Astrocyte (in vitro differentiated cells and primary cell): ENCODE measurements around the gene SLC26A9. TPM values are rescaled to one million over a fixed set of nuclear protein-coding genes. Genes with fewer than 3 reads are reported as not detected.

Experiments used
- DNase-seq: peaks from one replicate; pipeline ENCODE4 v3.0.0-alpha.2; 2010; ENCODE audit warnings: low read depth
- FAIRE-seq: peaks from 2 replicates; lab custom pipeline; 2011; peaks lifted over from hg19 to GRCh38; lab: Jason Lieb, UNC
- H2AFZ ChIP-seq: 2 replicates; pipeline ENCODE4 v1.6.0; 2012; ENCODE audit warnings: low read depth, low read length, inconsistent platforms
- H3K27ac ChIP-seq: 2 replicates; pipeline ENCODE4 v1.5.1; 2011; ENCODE audit warnings: low read depth, low read length, inconsistent platforms
- H3K27me3 ChIP-seq: 2 replicates; pipeline ENCODE4 v1.6.0; 2011; ENCODE audit warnings: low read length, inconsistent platforms; ENCODE audit not compliant: insufficient read depth
- H3K36me3 ChIP-seq: 2 replicates; pipeline ENCODE4 v1.5.1; 2011; ENCODE audit warnings: low read length, inconsistent platforms; ENCODE audit not compliant: insufficient read depth
- H3K4me1 ChIP-seq: 2 replicates; pipeline ENCODE4 v1.5.1; 2011; ENCODE audit warnings: low read length, inconsistent platforms; ENCODE audit not compliant: insufficient read depth
- H3K4me2 ChIP-seq: 2 replicates; pipeline ENCODE4 v1.6.0; 2012; ENCODE audit warnings: low read length, inconsistent platforms
- H3K4me3 ChIP-seq: 2 replicates; pipeline ENCODE4 v1.5.1; 2011; ENCODE audit warnings: low read depth, mild to moderate bottlenecking, low read length, inconsistent platforms; ENCODE audit not compliant: insufficient read depth
- H3K79me2 ChIP-seq: 2 replicates; pipeline ENCODE4 v1.6.0; 2012; ENCODE audit warnings: mild to moderate bottlenecking, low read length, inconsistent platforms; ENCODE audit not compliant: insufficient read depth
- H3K9ac ChIP-seq: 2 replicates; pipeline ENCODE4 v1.6.0; 2012; ENCODE audit warnings: mild to moderate bottlenecking, low read length, inconsistent platforms
- H3K9me3 ChIP-seq: 2 replicates; pipeline ENCODE4 v1.5.1; 2012; ENCODE audit warnings: low read depth, mild to moderate bottlenecking, low read length, inconsistent platforms; ENCODE audit not compliant: insufficient read depth
- H4K20me1 ChIP-seq: 2 replicates; pipeline ENCODE4 v1.6.0; 2012; ENCODE audit warnings: low read length, inconsistent platforms; ENCODE audit not compliant: insufficient read depth
- H3K27ac Mint-ChIP-seq: one replicate; pipeline ENCODE4 v1.8.0; 2021; ENCODE audit warnings: mild to moderate bottlenecking, mixed read lengths; ENCODE audit not compliant: unreplicated experiment
- H3K27me3 Mint-ChIP-seq: one replicate; pipeline ENCODE4 v1.8.0; 2021; ENCODE audit warnings: low read depth, mixed read lengths; ENCODE audit not compliant: unreplicated experiment
- H3K36me3 Mint-ChIP-seq: one replicate; pipeline ENCODE4 v1.8.0; 2021; ENCODE audit warnings: low read depth, mixed read lengths; ENCODE audit not compliant: unreplicated experiment
- H3K4me1 Mint-ChIP-seq: one replicate; pipeline ENCODE4 v1.8.0; 2021; ENCODE audit warnings: low read depth, mixed read lengths; ENCODE audit not compliant: unreplicated experiment
- H3K4me3 Mint-ChIP-seq: one replicate; pipeline ENCODE4 v1.8.0; 2021; ENCODE audit warnings: mild to moderate bottlenecking, moderate library complexity, mixed read lengths; ENCODE audit not compliant: unreplicated experiment
- H3K9me3 Mint-ChIP-seq: one replicate; pipeline ENCODE4 v1.8.0; 2021; ENCODE audit warnings: mild to moderate bottlenecking, mixed read lengths; ENCODE audit not compliant: unreplicated experiment
- EZH2 ChIP-seq: IDR thresholded peaks from 2 replicates; pipeline ENCODE4 v1.6.1; 2012; ENCODE audit warnings: mild to moderate bottlenecking, low read length, inconsistent platforms; ENCODE audit not compliant: insufficient read depth
- total RNA-seq: library from RNA; stranded (reverse); gene quantifications from 2 replicates; pipeline ENCODE4 v1.2.1, GENCODE V29; 2021
- TF ChIP-seq, protein P1 (sequence below): IDR thresholded peaks from 2 replicates; pipeline ENCODE4 v1.5.1; 2011; ENCODE audit warnings: low read depth, mild to moderate bottlenecking, inconsistent platforms, low read length, moderate library complexity; ENCODE audit not compliant: insufficient read depth

The SLC26A9 gene
- total RNA-seq, 1 donor from 2014 or later = not detected

DNA sequence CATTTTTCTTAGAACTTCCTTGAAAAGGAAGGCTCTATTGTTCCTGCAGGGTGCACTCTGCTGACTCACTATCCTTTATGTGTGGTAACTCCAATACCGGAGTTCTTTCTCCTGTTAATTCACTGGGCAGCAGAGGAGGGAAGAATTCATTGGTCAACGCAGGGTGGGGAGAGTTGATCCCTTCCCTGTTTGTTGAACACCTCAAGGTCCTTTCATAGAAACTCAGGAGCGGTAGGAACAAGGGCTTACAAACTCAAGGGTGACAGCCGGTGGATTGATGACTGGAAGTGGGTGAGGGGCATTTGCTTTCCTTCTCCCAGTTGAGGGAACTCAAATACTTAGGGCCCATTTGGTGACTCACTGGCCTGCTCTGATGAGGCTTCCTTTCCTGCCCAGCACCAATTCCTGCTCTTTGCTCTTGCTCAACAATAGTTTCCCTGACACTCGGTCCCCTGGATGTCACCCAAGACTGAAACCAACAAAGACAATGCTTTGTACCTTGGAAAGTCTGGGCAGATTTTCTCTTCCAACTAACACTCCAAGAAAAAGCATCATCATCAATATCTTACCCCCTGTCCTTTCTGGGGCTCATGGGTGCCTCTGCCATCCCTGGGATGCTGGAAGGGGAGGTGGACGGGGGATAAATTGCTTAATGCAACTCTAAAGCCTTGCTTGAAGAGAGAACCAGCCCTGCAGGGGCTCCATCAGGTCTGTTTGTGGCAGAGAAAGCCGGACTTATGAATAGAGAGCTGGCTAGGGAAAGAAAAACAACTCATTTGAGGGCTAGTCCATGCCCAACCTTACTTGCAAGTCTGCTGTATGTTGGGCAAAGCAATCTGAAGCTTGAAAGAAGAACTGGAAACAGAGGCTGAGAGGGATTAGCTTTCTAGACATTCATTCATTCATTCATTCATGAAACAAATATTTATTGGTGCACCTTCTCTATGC lies 9.3 kb downstream of the SLC26A9 start:
- no peaks in the 10 kb centered on the region for H3K36me3 Mint-ChIP-seq
- H4K20me1 ChIP-seq = no peaks in the 10 kb centered on the region
- peaks cover 19% of the 10 kb centered on the region for H3K4me1 Mint-ChIP-seq
- no peak overlapping the region for H3K4me3 ChIP-seq
- H3K79me2 ChIP-seq = no peaks in the 10 kb centered on the region
- no peak overlapping the region for H3K9ac ChIP-seq
- TF ChIP-seq EZH2 = no peak
- TF ChIP-seq, protein P1, sequence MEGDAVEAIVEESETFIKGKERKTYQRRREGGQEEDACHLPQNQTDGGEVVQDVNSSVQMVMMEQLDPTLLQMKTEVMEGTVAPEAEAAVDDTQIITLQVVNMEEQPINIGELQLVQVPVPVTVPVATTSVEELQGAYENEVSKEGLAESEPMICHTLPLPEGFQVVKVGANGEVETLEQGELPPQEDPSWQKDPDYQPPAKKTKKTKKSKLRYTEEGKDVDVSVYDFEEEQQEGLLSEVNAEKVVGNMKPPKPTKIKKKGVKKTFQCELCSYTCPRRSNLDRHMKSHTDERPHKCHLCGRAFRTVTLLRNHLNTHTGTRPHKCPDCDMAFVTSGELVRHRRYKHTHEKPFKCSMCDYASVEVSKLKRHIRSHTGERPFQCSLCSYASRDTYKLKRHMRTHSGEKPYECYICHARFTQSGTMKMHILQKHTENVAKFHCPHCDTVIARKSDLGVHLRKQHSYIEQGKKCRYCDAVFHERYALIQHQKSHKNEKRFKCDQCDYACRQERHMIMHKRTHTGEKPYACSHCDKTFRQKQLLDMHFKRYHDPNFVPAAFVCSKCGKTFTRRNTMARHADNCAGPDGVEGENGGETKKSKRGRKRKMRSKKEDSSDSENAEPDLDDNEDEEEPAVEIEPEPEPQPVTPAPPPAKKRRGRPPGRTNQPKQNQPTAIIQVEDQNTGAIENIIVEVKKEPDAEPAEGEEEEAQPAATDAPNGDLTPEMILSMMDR = no peak
- DNase-seq (peak; percentile 75), FAIRE-seq (peak; percentile 58)
- H3K4me3 Mint-ChIP-seq = peak overlapping the region; percentile 24
- peaks cover 1% of the 10 kb centered on the region for H3K9me3 Mint-ChIP-seq
- peak overlapping the region; percentile 78 for H3K27ac Mint-ChIP-seq
- H3K36me3 ChIP-seq = no peaks in the 10 kb centered on the region
- H3K4me1 ChIP-seq = peaks cover 25% of the 10 kb centered on the region
- peaks cover 16% of the 10 kb centered on the region for H3K27me3 Mint-ChIP-seq
- peak overlapping the region; percentile 48 for H2AFZ ChIP-seq
- H3K4me2 ChIP-seq = peak overlapping the region; percentile 47
- H3K27ac ChIP-seq = peak overlapping the region; percentile 36
- peaks cover 8% of the 10 kb centered on the region for H3K27me3 ChIP-seq
- H3K9me3 ChIP-seq = no peaks in the 10 kb centered on the region

DNA sequence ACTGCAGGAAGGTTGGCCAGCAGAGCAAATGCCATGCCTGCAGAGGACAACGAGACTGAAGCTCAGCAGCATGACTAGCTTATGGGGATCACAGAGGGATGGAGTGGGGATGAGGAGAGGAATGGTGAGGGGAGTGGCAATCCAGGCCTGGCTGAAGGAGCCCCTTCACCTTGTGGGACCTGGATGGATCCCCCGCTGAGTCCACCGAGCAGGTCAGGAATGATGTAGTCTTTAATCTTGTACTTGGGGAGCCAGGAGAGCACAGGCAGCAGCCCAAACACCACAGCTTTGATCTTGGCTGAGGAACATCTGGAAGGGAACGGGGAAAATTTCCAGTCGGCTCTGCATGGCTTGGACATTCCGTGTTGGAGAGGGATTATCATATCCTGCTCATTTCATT lies 10.5 kb downstream of the SLC26A9 start:
- Histone ChIP-seq H3K27me3 (peaks cover 4% of the 10 kb centered on the region), H3K79me2 (no peaks in the 10 kb centered on the region), H4K20me1 (no peaks in the 10 kb centered on the region), H3K27ac (no peak overlapping the region), H3K9ac (no peak overlapping the region), H3K36me3 (no peaks in the 10 kb centered on the region), H3K4me3 (no peak overlapping the region), H3K9me3 (no peaks in the 10 kb centered on the region), H3K4me1 (peaks cover 25% of the 10 kb centered on the region), H3K4me2 (no peak overlapping the region), H2AFZ (no peak overlapping the region)
- DNase-seq (no peak), FAIRE-seq (no peak)
- Mint-ChIP-seq H3K27me3 (peaks cover 12% of the 10 kb centered on the region), H3K36me3 (no peaks in the 10 kb centered on the region), H3K4me3 (no peak overlapping the region), H3K27ac (no peak overlapping the region), H3K4me1 (peaks cover 19% of the 10 kb centered on the region), H3K9me3 (peaks cover 1% of the 10 kb centered on the region)
- TF ChIP-seq, protein P1 = no peak
- no peak for TF ChIP-seq EZH2
